Stimulated activated CD8-positive, alpha-beta memory T cell treated with anti-CD3 and anti-CD28 coated beads, Interleukin-15, amount 100 ng/mL, for 48 hours (primary cell): ENCODE data around the gene ADCY1.

ENCODE experiments used
- DNase-seq, 2 donors: peaks; one replicate each; pipeline ENCODE4 v3.0.0-alpha.2; 2020; ENCODE audit warnings: low read depth in 2 of 2

ADCY1 gene

DNA sequence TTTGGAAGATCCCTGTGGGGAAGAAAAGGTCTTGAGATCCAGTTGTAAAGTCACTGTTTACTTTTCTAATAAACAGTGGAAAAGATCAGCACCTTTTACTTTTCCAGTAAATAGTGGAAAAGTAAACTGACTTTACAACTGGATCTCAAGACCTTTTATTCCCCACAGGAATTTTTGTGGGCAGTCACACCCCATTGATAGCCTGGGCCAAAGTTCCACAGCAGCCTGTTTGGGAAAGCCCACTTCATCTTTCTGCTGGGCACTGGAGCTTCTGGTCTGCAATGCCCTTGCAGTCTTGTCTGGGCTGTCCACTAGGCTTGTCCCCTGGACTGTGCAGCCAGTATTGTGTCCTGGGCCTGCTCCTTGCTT is 50.2 kb downstream of the ADCY1 start:
- DNase-seq: no peak

DNA sequence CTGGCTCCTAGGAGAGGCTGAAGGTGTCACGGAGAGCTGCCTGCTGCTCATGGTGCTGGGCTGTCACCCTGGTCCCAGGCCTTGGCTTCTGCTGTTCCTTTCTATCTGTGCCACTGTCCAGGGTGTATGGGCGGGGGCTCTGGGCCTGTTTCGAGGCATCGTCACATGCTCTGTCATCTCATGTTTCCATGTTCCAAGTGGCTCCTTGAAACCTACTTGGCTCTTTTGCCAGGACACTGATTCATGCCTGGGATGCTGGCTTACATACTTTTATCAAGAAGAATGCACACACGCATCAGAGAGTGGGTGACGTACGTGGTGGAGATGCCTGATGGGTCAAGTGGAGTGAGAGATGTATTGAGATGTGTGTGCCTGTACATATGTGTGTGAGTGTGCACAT is 50.9 kb downstream of the ADCY1 start:
- DNase-seq: no peak

DNA sequence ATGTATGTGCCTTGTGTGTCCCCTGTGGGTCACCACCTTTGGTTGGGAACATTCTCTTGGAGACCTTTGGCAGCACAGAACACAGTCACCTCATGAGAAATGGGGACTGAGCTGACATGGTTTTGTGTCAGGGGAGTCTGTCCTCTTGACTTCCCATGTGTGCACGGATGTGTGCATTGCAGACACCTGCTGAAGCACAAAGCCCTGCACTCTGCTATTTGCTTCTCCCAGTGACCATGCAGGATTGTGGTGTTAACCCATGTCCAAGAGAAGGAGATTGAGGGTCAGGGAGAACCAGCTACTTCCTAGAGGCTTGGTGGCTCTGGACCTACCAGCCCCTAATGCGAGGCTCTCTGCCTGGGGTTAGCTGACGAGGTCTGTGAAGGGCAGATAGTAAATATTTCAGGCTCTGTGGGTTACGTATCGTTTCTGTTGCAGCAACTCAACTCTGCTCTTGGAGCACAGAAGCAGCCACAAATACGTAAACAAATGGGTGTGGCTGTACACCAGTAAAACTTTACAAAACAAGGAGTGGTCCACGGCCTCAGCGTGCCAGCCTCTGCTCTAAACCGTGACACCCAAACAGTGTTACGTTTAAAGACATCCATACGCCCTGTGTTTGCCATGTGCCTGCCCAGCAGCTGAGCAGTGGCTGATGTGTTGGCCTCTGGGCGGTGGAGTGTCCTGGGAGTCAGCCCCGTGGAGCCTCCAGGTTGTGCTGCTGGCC is 51.7 kb downstream of the ADCY1 start:
- DNase-seq: no peak

DNA sequence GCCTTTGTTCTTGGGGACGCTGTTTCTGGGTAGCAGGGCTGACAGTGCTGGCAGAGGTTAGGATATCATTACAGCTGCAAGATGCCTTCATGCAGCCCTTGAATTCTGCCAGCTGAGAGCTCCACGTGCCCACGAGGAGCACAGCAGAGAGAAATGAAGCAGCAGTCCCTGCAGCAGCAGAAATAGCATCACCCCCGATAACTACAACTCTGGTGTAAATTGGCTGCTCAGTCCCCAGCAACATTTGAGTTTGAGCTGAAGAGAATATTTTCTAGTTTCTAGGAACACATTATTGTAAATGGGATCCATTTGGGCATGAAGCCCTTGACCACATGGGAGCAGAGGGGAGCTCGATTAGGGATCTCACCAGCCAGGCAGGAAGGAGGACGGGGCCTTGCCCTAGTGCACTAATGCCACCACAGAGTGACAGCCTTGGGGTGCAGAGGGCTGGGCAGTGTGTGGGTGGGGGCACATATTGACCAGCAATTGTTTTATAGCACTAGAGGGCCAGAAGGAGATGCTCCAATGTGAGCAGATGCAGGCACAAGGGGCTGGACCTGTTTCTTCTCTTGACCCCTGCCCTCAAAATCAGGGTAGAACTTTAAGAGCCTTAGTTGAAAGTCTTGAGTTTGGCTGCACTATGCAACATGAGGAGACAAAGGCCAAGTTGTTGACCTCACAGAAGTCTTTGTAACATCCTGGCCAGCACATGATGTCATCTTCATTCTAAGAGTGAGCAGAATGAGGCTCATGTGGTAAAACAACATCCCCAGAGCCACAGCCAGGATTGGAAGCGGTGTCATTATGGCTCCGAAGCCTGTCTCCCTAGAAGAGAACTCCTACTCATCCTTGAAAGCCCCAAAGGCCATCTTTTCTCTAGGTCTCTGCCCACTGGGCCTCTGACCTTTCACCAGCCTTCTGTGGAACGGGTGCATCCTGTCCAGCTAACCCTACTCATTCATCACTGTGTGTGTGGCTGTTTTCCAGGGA is 52.6 kb downstream of the ADCY1 start:
- no peak for DNase-seq

DNA sequence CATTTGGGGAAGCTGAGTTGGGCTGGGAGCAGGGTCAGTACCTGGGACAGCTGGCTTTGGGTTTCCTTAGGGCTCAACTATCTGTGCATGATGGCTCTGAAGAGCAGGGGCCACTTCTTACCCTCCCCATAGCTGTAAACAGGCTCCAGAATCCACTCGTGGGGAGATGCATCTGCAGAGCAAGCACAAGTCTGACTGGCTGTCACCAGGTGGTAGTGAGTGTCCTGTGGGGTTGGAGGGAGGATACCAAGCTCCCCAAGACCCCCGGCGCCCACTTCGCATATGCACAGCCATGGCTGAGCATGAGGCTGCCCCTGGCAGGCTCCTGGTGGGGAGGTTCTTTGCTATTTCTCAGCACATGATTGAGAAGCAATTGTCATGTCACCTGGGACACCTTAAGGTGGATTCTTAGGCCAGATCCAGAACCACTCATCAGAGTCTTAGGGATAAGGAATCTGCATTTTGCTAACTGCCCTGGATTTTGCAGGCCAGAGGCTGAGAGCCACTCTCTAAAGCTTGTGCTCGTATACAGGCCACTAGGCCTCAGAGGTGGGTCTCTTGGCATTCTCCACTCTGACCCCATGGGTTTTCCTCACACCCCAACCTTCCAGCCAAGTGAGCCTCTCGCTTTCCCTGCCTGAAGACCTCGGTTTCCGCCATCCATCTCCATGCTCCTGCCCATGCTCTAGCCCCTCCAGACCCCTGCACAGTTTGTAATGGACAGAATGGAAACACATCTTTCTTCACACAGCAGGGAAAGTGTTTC is 53.7 kb downstream of the ADCY1 start:
- DNase-seq: no peak

DNA sequence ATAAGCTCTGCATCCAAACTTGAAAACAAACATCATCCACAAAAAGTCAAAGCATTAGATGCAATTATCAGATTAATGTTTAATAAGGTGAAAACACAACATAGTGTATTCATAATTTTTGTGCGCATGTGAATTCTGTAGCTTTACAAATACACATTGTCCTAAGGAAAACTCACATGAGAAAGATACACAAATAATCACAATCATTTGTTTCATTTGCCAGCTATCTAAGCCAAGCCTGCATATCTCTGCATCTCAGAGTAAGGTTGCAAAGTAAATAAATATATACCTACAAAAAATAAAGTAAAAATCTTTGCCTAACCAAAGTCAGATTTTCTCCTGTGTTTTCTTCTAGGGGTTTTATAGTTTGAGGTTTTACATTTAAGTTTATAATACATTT is 57.4 kb downstream of the ADCY1 start:
- DNase-seq: no peak

DNA sequence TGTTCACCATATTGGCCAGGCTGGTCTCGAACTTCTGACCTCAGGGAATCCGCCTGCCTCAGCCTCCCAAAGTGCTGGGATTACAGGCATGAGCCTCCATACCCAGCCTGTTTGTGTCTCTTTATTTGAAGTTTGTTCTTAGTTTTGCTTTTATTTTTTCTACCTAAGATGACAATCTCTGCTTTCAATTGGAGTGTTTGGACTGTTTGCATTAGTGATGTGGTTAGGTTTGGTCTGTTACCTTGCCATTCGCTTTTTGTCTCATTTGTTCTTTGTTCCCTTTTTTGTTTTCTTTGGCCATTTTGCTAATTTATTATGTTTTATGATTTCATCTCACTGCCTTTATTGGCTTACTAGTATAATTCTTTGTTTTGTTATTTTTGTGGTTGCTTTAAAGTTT is 62.6 kb downstream of the ADCY1 start:
- DNase-seq: no peak

DNA sequence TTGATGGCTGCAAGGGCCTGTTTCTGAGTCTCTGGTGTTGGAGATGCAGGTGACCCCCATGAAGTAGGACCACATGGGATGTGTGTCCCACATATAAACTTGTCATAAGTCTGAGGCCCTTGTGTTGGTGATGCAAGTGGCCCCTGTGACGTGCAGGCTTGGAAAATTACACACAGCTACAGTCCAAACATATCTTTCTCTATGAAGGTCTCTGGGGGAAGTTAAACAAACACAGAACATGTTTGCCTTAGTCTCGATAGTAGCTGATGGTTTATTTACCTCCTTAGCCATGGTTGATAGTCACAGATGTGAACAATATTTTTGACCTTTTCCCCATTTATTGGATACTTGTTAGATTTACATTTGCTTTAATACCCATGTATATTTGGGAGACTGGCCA is 64.7 kb downstream of the ADCY1 start:
- DNase-seq: no peak

DNA sequence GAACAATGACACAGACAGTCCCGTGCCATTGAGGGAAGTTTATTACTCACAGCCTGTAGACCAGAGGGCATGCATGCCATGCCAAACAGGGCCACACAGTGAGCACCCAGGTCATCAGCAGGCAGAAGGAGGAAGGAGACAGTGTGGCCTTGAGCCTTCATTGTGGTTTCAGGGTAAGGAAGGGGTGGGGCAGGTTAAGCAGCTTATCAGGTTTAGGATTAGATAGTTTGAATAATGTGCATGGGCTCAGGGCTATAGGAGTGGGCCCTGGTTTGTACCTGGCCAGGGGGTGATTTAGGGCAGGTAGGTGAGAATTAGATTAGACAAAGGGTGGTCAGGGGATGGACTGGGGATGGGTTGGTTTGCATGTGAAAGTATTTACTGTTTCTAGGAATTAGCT is 67.9 kb downstream of the ADCY1 start:
- no peak for DNase-seq

DNA sequence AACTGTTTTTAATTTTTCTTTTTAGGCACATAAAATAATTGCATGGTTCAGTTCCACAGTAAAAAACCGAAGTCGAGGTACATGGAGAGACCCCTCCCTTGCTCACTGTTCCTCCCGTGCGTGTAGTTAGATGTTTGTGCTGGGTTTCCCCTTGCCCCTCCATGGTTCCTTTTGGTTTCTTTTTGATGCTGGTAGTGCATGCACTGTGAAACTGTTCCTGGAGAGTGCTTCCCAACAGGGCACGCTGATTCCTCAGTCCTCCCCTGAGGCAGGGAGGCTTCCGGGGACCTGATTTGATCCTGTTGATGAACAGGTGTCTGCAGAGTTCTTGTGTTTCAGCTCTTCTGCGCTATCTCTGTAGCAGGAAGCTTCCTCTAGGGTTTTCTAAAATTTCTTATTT is 69.5 kb downstream of the ADCY1 start:
- no peak for DNase-seq

DNA sequence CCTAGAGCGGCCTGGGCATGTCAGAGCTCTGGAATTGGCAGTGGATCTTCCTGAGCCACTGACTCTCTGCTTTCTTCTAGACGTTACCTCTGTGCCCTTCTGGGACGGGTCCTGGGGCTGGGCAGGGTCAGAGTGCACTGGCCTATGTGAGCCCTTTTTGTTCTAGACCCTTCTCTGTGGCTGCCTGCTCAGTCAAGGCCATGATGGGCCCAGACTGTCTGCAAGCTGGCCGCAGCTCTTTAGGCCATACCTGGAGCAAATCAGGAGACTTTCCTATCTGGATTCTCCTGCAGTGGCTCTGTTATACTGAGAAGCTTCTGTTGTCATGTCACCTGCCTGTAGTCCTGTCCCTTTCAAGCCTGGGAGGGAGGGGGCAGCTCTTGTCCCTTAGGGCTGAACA is 70.1 kb downstream of the ADCY1 start:
- no peak for DNase-seq

DNA sequence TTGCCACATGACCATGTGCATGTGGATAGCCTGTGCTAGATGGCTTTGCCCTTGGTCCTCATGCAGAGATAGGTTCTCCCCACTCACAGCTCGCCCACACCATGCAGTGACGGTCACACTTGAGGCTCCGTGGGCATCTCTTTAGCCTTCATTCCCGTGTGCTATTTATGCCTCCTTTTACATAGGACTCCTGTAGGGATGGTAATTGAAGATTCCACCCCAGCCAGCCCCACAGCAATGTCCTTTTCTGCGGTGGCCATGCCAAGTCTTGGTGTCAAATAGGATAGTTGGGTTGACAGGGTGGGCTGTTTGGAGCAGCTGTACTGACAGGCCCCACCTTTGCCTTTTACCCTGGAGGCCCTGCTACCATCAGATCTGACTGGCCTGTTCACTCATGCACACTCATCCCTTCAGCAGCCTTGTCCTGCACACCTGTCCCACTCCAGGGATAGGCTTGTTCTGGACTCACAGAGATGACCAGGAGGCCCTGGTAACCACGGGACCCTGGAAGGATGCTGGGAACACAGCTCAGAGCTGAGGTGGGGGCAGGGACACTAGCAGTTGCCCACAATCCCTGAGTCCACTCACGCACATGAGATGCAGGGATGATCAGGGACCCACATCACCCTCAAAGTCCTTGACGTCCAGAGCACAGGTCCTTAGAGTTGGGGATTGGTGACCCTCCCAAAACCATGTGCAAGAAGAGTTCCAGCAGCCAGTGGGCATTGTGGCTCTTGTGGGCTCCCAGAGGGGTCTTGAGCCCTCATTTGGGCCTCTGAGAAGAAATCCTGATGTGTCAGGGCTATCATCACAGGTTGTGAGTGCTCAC is 71.2 kb downstream of the ADCY1 start:
- no peak for DNase-seq

DNA sequence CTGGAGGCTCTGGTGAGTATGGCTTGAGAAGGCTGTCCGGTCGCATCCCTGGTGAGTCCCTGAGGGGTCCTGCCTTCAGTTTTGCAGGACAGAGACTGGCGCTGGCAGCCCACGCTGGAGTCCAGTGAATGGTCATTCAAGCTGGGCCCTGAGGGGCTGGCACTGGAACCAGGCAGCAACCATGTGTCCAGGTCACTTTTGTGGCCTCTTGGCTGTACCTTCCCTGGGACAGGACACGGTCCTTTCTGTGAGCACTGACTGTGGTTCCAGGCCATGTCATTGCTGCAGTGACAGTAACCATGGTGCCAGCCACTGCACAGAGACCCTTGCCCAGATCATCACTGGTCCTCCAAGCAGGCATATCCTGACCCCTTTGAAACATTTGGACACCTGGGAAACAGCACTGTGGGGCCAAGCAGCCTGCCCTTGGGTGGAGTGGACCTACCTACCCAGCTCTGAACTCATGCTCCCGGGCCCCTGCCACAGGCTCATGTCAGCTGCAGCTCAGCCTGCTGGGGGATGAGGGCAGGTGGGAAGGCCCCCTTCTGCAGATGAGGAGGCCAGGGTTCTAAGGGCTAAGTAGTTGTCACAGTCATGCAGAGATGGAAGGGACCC is 72.1 kb downstream of the ADCY1 start:
- no peak for DNase-seq

DNA sequence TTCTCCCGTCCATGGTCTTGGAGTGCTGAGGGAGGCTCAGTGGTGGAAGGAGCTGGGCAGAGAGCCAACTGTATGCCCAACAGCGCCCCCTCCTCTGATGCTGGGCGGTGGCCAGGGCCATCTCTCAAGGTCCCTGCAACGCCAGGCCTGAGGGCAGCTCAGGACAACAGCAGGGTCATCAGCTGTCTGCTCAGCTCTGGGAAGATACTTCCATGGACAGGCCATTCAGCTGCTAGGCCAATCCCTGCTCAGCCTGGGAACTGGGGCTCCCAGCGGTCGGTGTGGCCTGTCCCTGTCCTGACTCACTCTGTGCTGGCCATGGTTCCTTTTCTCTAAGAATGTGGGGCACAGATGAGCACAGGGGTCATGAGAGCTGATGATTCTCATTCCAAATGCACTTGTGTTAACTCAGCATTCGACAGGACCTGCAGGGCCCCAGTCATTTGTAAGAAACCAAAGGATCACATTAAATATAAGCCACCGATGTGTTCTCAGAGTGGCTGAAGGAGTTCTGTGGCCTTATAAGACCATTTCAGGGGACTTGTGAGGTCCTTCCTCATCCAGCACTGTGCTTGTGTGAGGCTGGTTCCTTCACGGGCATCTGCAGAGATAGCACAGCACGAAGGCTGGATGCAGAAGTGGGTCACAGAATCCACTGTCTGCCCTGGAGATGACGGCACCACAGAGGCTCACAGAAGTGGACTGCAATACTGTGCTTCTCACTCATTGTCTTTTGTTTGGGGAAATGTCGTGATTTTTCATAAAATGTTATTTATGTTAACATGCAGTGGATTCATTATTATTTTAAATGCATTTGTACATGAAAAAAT is 73.0 kb downstream of the ADCY1 start:
- no peak for DNase-seq

DNA sequence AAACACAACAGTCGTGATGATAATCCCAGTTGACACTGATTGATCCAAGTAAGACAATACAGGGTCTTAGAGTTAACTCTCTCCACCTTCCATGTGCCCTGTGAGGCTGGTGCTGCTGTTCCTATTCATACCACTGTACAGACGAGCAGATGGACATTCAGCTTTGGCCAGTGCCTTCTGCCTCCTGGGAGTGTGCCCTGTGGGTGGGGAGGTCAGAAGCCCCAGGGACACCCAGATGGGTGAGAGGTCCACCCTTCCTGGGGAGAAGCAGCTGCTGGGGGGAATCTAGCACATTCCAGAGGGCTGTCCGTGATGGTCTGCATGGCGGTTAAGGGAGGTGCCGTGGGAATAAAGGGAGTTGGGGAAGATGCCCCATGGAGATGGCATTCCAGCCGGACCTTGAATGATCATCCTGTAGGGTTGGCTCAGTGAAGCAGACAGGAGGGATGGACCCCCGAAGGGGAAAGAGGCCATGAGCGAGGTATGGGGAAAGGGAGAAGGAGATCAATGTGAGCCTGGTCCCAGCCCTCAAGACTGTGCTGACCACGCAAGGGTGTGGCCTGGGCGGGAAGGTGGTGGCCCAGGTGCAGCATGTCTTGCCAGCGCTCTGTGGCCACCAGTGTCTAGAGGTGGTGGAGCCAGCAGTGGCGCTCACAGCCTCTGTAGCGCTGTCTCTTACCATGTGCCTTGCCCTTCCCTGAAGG is 74.0 kb downstream of the ADCY1 start:
- DNase-seq: no peak

DNA sequence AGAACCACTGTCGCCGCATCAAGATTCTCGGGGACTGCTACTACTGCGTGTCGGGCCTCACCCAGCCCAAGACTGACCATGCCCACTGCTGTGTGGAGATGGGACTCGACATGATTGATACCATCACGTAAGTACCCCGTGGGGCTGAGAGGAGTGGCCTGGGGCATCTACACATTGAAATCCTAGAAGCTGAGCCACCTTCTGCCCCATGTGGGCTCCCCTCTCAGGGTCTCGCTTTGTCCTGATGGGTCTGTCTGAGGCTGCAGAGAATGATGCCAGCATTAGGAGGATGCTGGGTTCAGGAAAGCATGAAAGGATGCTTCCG is 74.5 kb downstream of the ADCY1 start:
- no peak for DNase-seq

DNA sequence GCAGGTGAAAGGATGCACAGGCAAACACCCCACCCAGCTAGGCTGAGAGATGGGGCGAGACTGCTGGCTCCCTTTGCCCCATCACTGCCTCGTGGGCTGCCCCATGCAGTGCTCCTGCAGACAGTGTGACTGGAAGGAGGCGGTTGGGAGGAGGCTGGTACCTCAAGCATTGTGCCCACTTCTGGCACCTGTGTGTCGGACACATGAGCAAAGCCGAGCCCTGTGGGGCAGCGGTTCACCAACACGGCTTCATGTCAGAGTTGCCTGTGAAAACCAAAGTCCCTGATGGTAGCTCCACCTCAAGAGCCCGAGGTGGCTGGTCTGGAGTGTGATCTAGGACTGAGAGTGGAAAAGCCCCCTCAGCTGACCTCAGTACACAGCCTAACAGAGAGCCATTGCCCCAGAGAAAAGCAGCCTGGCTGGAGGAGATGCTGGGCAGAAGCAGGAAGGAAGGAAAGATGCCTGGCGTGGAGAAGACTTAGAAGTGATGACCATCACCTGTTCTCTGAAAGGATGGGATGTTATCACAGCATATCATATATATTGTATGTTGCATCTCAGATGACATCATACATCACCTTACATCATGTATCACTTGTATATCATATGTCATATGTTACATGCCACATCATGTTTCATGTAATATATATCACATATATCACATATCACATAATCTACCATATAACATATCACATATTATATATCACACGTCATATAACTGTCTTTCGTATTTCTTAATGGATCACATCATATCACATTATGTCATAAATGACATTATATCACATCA is 75.6 kb downstream of the ADCY1 start:
- no peak for DNase-seq

DNA sequence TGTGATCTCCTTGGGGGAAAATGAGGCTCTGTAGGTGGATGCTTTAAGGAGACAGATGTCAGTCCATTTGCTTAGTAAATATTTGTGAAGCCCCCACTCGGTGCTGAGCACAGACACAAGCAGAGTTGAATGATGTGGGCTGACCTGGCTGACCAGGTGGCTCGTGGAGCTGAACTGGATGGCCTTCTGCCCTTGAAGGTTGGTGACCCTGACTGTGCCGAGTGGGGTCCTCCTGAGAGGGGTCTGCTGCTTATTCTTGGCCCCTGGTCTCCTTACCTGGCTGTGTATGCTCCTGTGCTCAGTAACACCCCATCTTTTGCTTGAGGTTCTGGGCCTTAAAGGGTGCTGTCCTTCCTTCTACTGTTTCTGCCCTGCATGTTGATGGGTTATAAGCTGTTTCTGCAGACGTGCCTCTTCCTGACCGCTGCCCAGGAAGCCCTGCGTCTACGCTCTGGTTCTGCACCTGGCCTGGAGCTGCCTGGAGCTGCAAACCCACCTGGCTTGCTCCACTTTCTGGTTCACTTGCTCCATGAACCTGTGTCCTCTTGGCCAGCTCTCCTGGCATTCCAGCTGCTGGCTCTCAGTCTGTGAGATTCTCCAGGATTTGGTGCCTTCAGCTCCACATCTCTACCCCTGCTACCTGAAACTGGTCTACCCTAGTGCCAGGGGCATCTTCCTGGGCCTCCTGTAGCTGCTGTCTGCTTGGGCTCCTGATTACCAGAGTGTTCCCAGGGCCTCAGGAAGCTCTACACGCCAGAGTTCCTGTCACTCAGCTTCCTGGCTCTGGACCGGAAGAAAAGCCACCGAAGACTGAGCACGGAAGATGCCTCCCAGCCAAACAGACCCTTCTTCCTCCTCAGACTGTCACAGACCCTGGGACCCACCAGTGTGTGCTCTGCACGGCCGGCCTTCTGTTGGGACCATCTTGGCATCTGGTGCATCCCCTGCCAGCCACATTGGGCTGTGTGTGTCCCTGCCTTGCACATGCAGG is 76.5 kb downstream of the ADCY1 start:
- no peak for DNase-seq
